Dermis blood vessel endothelial cell (primary cell): ENCODE measurements around the gene PSMD13. TPM values are rescaled to one million over a fixed set of nuclear protein-coding genes. Genes with fewer than 3 reads are reported as not detected.

Experiments used
- total RNA-seq: library from RNA; depleted of rRNA; stranded (reverse); fragments of >200 nt; gene quantifications from 2 replicates; pipeline ENCODE4 v1.2.3, GENCODE V29; 2014

Gene PSMD13
- total RNA-seq, 1 donor from 2014 or later = 183 TPM

Other genes starting within 250 kb of the PSMD13 start
- not detected in 2 replicates for gene SCGB1C1, start 43.9 kb upstream of the PSMD13 start, total RNA-seq
- 13.4 and 17.3 TPM in 2 replicates for gene BET1L, start 29.6 kb upstream of the PSMD13 start, total RNA-seq
- gene RIC8A, start 29.3 kb upstream of the PSMD13 start, total RNA-seq = 127 and 140 TPM in 2 replicates
- 7.1 and 9.0 TPM in 2 replicates for gene SIRT3, start 634 bp upstream of the PSMD13 start, total RNA-seq
- gene NLRP6, start 41.4 kb downstream of the PSMD13 start, total RNA-seq = not detected in 2 replicates
- gene PGGHG, start 52.1 kb downstream of the PSMD13 start, total RNA-seq = 15.1 and 28.4 TPM in 2 replicates
- gene IFITM5, start 62.5 kb downstream of the PSMD13 start, total RNA-seq = not detected in 2 replicates
- gene IFITM2, start 70.8 kb downstream of the PSMD13 start, total RNA-seq = 69.8 and 135 TPM in 2 replicates
- 0.37 and 3.4 TPM in 2 replicates for gene IFITM1, start 77.1 kb downstream of the PSMD13 start, total RNA-seq
- 41.4 and 80.2 TPM in 2 replicates for gene IFITM3, start 83.9 kb downstream of the PSMD13 start, total RNA-seq
- gene B4GALNT4, start 132.5 kb downstream of the PSMD13 start, total RNA-seq = 0.42 and 5.6 TPM in 2 replicates
- 0.09 and 0.68 TPM in 2 replicates for gene PKP3, start 157.2 kb downstream of the PSMD13 start, total RNA-seq
- gene SIGIRR, start 178.0 kb downstream of the PSMD13 start, total RNA-seq = 43.2 and 52.2 TPM in 2 replicates
- 0.42 and 10.7 TPM in 2 replicates for gene ANO9, start 205.0 kb downstream of the PSMD13 start, total RNA-seq
- gene PTDSS2, start 213.3 kb downstream of the PSMD13 start, total RNA-seq = 34.5 and 50.2 TPM in 2 replicates